HCT116 (cell line): ENCODE data around the gene FAM118B. TPM values are rescaled to one million over a fixed set of nuclear protein-coding genes. Genes with fewer than 3 reads are reported as not detected.

Source experiments
- ATAC-seq: fragments of 200-7000 bp; cut with Tn5 transposase; 2 replicates; pipeline ENCODE4 v1.9.1; 2020; ENCODE audit warnings: mild to moderate bottlenecking, moderate library complexity
- BruUV-seq: library from RNA; stranded (reverse); fragments of 400-500 nt; replicated peaks from 2 replicates; lab custom pipeline; 2021; lab: Mats Ljungman, UMichigan
- CTCF ChIA-PET: fragments of 300-600 bp; sonication (Branson Sonifier 250); formaldehyde crosslinking; loops from one replicate; lab custom pipeline; 2021; ENCODE audit warnings: antibody characterized with exemption; lab: Charles Lee
- POLR2A ChIA-PET: fragments of 300-600, 350-600 bp; sonication (Branson Sonifier 250); formaldehyde crosslinking; loops from one replicate; lab custom pipeline; 2021; ENCODE audit warnings: antibody characterized with exemption; lab: Charles Lee
- RAD21 ChIA-PET, 2 experiments: fragments of 300-600 bp; sonication (Branson Sonifier 250); formaldehyde crosslinking; loops; one replicate each; lab custom pipeline; 2023; ENCODE audit warnings: low total read pairs in 2 of 2; ENCODE audit not compliant: uncharacterized antibody in 2 of 2, unreplicated experiment in 2 of 2, low non-redundant PET in 1 of 2; lab: Charles Lee
- DNase-seq: peaks from one replicate; pipeline ENCODE4 v3.0.0-alpha.2; 2010; ENCODE audit warnings: low read depth, low spot score
- H2AFZ ChIP-seq: fragments of 200-600 bp; shearing (Covaris generic), sonication (generic); 2 replicates; pipeline ENCODE4 v1.6.1; 2017; ENCODE audit warnings: low read depth, mixed run types, mixed read lengths, antibody characterized with exemption, low read length; ENCODE audit not compliant: poor library complexity, severe bottlenecking
- H3K27ac ChIP-seq: 2 replicates; pipeline ENCODE4 v1.5.1; 2012; ENCODE audit warnings: low read depth, low read length
- H3K27me3 ChIP-seq: fragments of 200-600 bp; sonication (generic); 2 replicates; pipeline ENCODE4 v1.6.1; 2016; ENCODE audit warnings: mixed run types, low read length, mixed read lengths; ENCODE audit not compliant: insufficient read depth
- H3K36me3 ChIP-seq, 2 experiments: fragments of 200-500 bp in 1 of 2; fragments of 200-600 bp in 1 of 2; sonication (Bioruptor generic) in 1 of 2; sonication (generic) in 1 of 2; 2 replicates each; pipeline versions ENCODE4 v1.5.1 to v1.6.1; 2014 to 2016; ENCODE audit warnings: low read length in 2 of 2, inconsistent platforms in 1 of 2, mixed read lengths in 1 of 2, mixed run types in 1 of 2; ENCODE audit not compliant: insufficient read depth in 2 of 2, control insufficient read depth in 1 of 2
- H3K4me1 ChIP-seq, 2 experiments: fragments of 200-600 bp in 1 of 2; sonication (generic) in 1 of 2; 2 replicates each; pipeline versions ENCODE4 v1.5.1 to v1.6.1; 2012 to 2017; ENCODE audit warnings: low read length in 2 of 2, inconsistent platforms in 1 of 2, mild to moderate bottlenecking in 1 of 2, mixed read lengths in 1 of 2, mixed run types in 1 of 2, moderate library complexity in 1 of 2; ENCODE audit not compliant: insufficient read depth in 2 of 2, control insufficient read depth in 1 of 2
- H3K4me2 ChIP-seq: fragments of 200-600 bp; sonication (generic); 2 replicates; pipeline ENCODE4 v1.6.1; 2017; ENCODE audit warnings: mixed run types, low read length, mixed read lengths
- H3K4me3 ChIP-seq, 2 experiments: fragments of 200-600 bp in 1 of 2; sonication (generic) in 1 of 2; replicated peaks in 1 of 2; 2 replicates each; pipeline ENCODE4 v1.5.1; 2011 to 2016; ENCODE audit warnings: low read length in 2 of 2, control low read depth in 1 of 2, low read depth in 1 of 2, mild to moderate bottlenecking in 1 of 2, mixed read lengths in 1 of 2, mixed run types in 1 of 2
- H3K79me2 ChIP-seq: fragments of 200-600 bp; sonication (generic); 2 replicates; pipeline ENCODE4 v1.6.1; 2017; ENCODE audit warnings: mild to moderate bottlenecking, mixed run types, low read length, moderate library complexity, mixed read lengths; ENCODE audit not compliant: insufficient read depth
- H3K9ac ChIP-seq: fragments of 200-600 bp; sonication (generic); 2 replicates; pipeline ENCODE4 v1.6.1; 2016; ENCODE audit warnings: low read length, mixed read lengths
- H3K9me2 ChIP-seq: fragments of 200-600 bp; sonication (generic), shearing (Covaris generic); 2 replicates; pipeline ENCODE4 v1.6.1; 2017; ENCODE audit warnings: mixed run types, mild to moderate bottlenecking, moderate library complexity; ENCODE audit not compliant: insufficient read depth
- H3K9me3 ChIP-seq, 2 experiments: fragments of 200-500 bp in 1 of 2; fragments of 200-600 bp in 1 of 2; sonication (Bioruptor generic) in 1 of 2; sonication (generic) in 1 of 2; 2 replicates each; pipeline ENCODE4 v1.6.1; 2014 to 2017; ENCODE audit warnings: low read length in 2 of 2, mixed read lengths in 2 of 2, inconsistent platforms in 1 of 2, low read depth in 1 of 2, mild to moderate bottlenecking in 1 of 2, mixed run types in 1 of 2, moderate library complexity in 1 of 2; ENCODE audit not compliant: control insufficient read depth in 1 of 2, insufficient read depth in 1 of 2
- H4K20me1 ChIP-seq: fragments of 200-600 bp; sonication (generic), shearing (Covaris generic); 2 replicates; pipeline ENCODE4 v1.6.1; 2017; ENCODE audit warnings: mixed run types, mild to moderate bottlenecking, moderate library complexity; ENCODE audit not compliant: insufficient read depth
- EGR1 ChIP-seq: IDR thresholded peaks from 2 replicates; pipeline ENCODE4 v1.6.1; 2012; ENCODE audit warnings: low read depth
- EZH2phosphoT487 ChIP-seq: fragments of 200-600 bp; IDR thresholded peaks from 2 replicates; pipeline ENCODE4 v1.6.1; 2018; ENCODE audit warnings: antibody characterized with exemption, borderline replicate concordance
- JUND ChIP-seq: IDR thresholded peaks from 2 replicates; pipeline ENCODE4 v1.6.1; 2012
- POLR2AphosphoS5 ChIP-seq: IDR thresholded peaks from 2 replicates; pipeline ENCODE4 v1.6.1; 2011; ENCODE audit warnings: mild to moderate bottlenecking, low read depth, low read length, moderate library complexity
- SIN3A ChIP-seq: IDR thresholded peaks from 2 replicates; pipeline ENCODE4 v1.6.1; 2012; ENCODE audit warnings: low read depth
- SP1 ChIP-seq: IDR thresholded peaks from 2 replicates; pipeline ENCODE4 v1.6.1; 2012; ENCODE audit warnings: low read depth
- TCF7L2 ChIP-seq: IDR thresholded peaks from 2 replicates; pipeline ENCODE4 v1.7.0; 2011; ENCODE audit warnings: borderline replicate concordance, inconsistent platforms; ENCODE audit not compliant: insufficient read depth, insufficient read length; ENCODE audit errors: extremely low read depth
- ZNF274 ChIP-seq: fragments of 200-500 bp; sonication (Bioruptor generic); IDR thresholded peaks from 2 replicates; pipeline ENCODE4 v1.6.1; 2014; ENCODE audit warnings: mild to moderate bottlenecking, low read depth, low read length, inconsistent platforms
- intact Hi-C: fragments of 100-400 bp; cut with micrococcal nuclease; formaldehyde crosslinking; loops from 2 replicates; pipeline ENCODE4 v1.10.0; 2022
- total RNA-seq: library from RNA; stranded (reverse); gene quantifications from one replicate; pipeline ENCODE4 v1.2.1, GENCODE V29; 2021; ENCODE audit not compliant: unreplicated experiment
- TF ChIP-seq, protein P1 (sequence below): IDR thresholded peaks from 2 replicates; pipeline ENCODE4 v1.6.1; 2012
- TF ChIP-seq, protein P2 (sequence below), 3 experiments: fragments of 200-600 bp in 1 of 3; sonication (generic) in 1 of 3; IDR thresholded peaks in 2 of 3; conservative IDR thresholded peaks in 1 of 3; 2 replicates each; pipeline ENCODE4 v1.5.1; 2012 to 2017; ENCODE audit warnings: low read depth in 2 of 3, low read length in 2 of 3, antibody characterized with exemption in 1 of 3, borderline replicate concordance in 1 of 3, control low read depth in 1 of 3, mild to moderate bottlenecking in 1 of 3, mixed read lengths in 1 of 3, mixed run types in 1 of 3, moderate library complexity in 1 of 3; ENCODE audit not compliant: insufficient read depth in 1 of 3
- TF ChIP-seq, protein P3 (sequence below): IDR thresholded peaks from 2 replicates; pipeline ENCODE4 v1.6.1; 2012; ENCODE audit warnings: low read depth

FAM118B gene
- total RNA-seq, 1 experiment from 2014 or later = 12.8 TPM

DNA sequence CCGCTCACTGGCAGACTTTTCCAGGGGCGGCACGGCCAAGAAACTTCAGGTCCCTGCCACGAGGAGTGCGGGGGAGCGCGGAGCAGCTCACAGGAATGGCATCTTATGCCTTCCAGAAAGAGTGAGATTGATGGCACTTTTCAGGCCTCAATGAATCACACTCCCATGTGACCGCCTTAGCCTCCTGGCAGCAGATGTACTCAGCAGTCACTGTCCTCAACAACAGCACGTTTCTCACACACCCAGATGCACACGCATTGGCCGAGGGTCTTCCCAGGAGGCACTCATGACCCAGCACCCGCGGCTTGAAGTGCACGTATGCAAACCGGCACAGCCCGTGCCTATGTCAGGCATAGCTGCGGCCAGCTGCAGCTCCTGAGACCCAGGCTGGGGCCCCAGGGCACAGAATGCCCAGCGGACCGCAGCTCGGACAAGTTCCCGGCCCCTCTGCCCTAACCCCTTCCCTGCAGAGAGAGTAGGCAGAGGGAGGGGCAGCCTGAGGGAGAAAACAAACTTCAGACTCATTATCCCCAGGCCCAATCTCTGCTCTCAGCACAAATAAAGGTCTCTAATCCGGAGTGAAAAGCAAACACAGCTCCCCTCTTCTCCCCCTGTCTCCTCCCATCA, 48.4 kb upstream of the FAM118B start:
- H3K9me3 ChIP-seq = no peaks in the 10 kb centered on the region
- no peaks in the 10 kb centered on the region for H4K20me1 ChIP-seq
- H3K4me2 ChIP-seq = no peak overlapping the region
- CTCF ChIA-PET = no interaction called here
- ATAC-seq = no peak
- no peak for TF ChIP-seq EGR1
- no peaks in the 10 kb centered on the region for H3K27me3 ChIP-seq
- no peaks in the 10 kb centered on the region for H3K79me2 ChIP-seq
- H3K27ac ChIP-seq = no peak overlapping the region
- H3K9me2 ChIP-seq = no peaks in the 10 kb centered on the region
- no peak overlapping the region for H2AFZ ChIP-seq
- no peaks in the 10 kb centered on the region for H3K36me3 ChIP-seq
- no peak overlapping the region for H3K4me3 ChIP-seq
- H3K9ac ChIP-seq = no peak overlapping the region
- no peak for DNase-seq
- intact Hi-C loops = no loop called here
- RAD21 ChIA-PET = no interaction called here
- no TSS peak for BruUV-seq
- POLR2A ChIA-PET = no interaction called here
- H3K4me1 ChIP-seq = peaks cover 0 to 5% of the 10 kb centered on the region in 2 experiments; a peak in 2 of 4 replicates

DNA sequence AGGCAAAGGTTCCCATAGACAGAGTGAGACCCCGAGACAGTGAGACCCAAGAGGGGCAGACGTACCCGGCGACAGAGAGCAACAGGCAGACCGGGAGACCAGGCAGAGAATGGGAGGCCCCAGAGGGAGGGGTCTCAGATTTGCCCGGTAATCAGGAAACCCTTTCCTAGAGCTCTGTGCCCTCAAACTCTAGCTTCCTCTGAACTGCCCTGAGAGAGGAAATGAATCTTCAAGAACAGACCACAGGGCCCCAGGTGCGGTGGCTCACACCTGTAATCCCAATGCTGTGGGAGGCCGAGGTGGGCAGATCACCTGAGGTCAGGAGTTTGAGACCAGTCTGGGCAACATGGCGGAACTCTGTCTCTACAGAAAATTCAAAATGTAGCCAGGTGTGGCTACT, 47.8 kb upstream of the FAM118B start:
- H3K27ac ChIP-seq = no peak overlapping the region
- no peaks in the 10 kb centered on the region for H3K9me2 ChIP-seq
- no peaks in the 10 kb centered on the region for H3K36me3 ChIP-seq
- intact Hi-C loops = no loop called here
- ATAC-seq (no peak), DNase-seq (no peak)
- peaks cover 0 to 5% of the 10 kb centered on the region in 2 experiments; a peak in 1 of 4 replicates for H3K4me1 ChIP-seq
- H4K20me1 ChIP-seq = no peaks in the 10 kb centered on the region
- POLR2A ChIA-PET = no interaction called here
- H3K4me2 ChIP-seq = no peak overlapping the region
- CTCF ChIA-PET = no interaction called here
- H3K9ac ChIP-seq = no peak overlapping the region
- no TSS peak for BruUV-seq
- no peaks in the 10 kb centered on the region for H3K9me3 ChIP-seq
- H2AFZ ChIP-seq = no peak overlapping the region
- no peaks in the 10 kb centered on the region for H3K27me3 ChIP-seq
- RAD21 ChIA-PET = no interaction called here
- H3K4me3 ChIP-seq = no peak overlapping the region
- H3K79me2 ChIP-seq = no peaks in the 10 kb centered on the region
- no peak for TF ChIP-seq EZH2phosphoT487
- TF ChIP-seq EGR1 = no peak
- TF ChIP-seq, protein P1, sequence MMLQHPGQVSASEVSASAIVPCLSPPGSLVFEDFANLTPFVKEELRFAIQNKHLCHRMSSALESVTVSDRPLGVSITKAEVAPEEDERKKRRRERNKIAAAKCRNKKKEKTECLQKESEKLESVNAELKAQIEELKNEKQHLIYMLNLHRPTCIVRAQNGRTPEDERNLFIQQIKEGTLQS = no peak
- TF ChIP-seq, protein P2, sequence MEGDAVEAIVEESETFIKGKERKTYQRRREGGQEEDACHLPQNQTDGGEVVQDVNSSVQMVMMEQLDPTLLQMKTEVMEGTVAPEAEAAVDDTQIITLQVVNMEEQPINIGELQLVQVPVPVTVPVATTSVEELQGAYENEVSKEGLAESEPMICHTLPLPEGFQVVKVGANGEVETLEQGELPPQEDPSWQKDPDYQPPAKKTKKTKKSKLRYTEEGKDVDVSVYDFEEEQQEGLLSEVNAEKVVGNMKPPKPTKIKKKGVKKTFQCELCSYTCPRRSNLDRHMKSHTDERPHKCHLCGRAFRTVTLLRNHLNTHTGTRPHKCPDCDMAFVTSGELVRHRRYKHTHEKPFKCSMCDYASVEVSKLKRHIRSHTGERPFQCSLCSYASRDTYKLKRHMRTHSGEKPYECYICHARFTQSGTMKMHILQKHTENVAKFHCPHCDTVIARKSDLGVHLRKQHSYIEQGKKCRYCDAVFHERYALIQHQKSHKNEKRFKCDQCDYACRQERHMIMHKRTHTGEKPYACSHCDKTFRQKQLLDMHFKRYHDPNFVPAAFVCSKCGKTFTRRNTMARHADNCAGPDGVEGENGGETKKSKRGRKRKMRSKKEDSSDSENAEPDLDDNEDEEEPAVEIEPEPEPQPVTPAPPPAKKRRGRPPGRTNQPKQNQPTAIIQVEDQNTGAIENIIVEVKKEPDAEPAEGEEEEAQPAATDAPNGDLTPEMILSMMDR (IDR thresholded peaks at IDR 0.05 in 2 of 3, conservative IDR thresholded peaks at IDR 0.05 in 1 of 3; ENCODE audit: borderline replicate concordance in 1 of 3, insufficient read depth in 1 of 3, low read depth in 2 of 3, low read length in 2 of 3) = no peak
- no peak for TF ChIP-seq TCF7L2
- TF ChIP-seq ZNF274 = no peak
- no peak for TF ChIP-seq SP1
- TF ChIP-seq, protein P3, sequence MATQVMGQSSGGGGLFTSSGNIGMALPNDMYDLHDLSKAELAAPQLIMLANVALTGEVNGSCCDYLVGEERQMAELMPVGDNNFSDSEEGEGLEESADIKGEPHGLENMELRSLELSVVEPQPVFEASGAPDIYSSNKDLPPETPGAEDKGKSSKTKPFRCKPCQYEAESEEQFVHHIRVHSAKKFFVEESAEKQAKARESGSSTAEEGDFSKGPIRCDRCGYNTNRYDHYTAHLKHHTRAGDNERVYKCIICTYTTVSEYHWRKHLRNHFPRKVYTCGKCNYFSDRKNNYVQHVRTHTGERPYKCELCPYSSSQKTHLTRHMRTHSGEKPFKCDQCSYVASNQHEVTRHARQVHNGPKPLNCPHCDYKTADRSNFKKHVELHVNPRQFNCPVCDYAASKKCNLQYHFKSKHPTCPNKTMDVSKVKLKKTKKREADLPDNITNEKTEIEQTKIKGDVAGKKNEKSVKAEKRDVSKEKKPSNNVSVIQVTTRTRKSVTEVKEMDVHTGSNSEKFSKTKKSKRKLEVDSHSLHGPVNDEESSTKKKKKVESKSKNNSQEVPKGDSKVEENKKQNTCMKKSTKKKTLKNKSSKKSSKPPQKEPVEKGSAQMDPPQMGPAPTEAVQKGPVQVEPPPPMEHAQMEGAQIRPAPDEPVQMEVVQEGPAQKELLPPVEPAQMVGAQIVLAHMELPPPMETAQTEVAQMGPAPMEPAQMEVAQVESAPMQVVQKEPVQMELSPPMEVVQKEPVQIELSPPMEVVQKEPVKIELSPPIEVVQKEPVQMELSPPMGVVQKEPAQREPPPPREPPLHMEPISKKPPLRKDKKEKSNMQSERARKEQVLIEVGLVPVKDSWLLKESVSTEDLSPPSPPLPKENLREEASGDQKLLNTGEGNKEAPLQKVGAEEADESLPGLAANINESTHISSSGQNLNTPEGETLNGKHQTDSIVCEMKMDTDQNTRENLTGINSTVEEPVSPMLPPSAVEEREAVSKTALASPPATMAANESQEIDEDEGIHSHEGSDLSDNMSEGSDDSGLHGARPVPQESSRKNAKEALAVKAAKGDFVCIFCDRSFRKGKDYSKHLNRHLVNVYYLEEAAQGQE = no peak
- TF ChIP-seq POLR2AphosphoS5 = no peak
- no peak for TF ChIP-seq JUND
- TF ChIP-seq SIN3A = no peak
